Measurements from ENCODE around the gene BDKRB2.

GRCh38 chr14:96270565-96271420 is 66.2 kb downstream of the BDKRB2 start:
- TF ChIP-seq POLR2AphosphoS5 (IDR thresholded peaks at IDR 0.05) (no peak), CTCF (IDR thresholded peaks at IDR 0.05) (no peak), POLR2A (IDR thresholded peaks at IDR 0.05) (no peak)
